Stimulated activated CD8-positive, alpha-beta memory T cell treated with anti-CD3 and anti-CD28 coated beads, Interleukin-12 subunit alpha, Interleukin-12 subunit beta, amount 100 ng/mL, for 1 hour (primary cell): ENCODE measurements around the gene DOK6.
"Not testable (repeated sequence)": the region's sequence is repeated elsewhere in the genome, so short reads cannot be mapped to it uniquely, and the experiment has no call there.

Source experiments
- DNase-seq: peaks from one replicate; pipeline ENCODE4 v3.0.0-alpha.2; 2020; ENCODE audit warnings: low read depth

The DOK6 gene

DNA sequence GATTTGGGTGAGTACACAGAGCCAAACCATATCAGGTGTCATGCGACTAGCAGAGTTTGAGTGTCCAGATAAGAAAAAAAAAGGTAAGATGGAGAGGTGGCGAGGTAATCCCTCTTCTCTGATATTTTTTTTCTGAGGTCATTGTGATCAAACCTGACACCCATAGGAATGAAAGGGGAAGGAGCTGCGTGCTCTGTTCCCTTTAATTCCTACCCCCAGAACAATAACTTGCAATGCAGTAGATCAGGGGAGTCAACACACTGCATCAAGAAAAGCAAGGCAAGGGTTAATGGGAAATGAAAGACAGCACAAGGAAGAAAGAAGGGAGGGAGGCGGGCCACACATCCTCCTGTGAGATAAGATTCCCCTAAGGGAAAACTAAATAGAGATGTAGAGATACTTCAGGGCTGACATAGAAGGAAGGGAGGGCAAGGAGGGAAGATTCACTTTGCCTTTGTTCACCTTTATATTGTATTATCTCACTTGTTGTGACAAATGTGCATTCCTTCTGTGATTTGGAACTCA, 414.2 kb downstream of the DOK6 start:
- DNase-seq: no peak

DNA sequence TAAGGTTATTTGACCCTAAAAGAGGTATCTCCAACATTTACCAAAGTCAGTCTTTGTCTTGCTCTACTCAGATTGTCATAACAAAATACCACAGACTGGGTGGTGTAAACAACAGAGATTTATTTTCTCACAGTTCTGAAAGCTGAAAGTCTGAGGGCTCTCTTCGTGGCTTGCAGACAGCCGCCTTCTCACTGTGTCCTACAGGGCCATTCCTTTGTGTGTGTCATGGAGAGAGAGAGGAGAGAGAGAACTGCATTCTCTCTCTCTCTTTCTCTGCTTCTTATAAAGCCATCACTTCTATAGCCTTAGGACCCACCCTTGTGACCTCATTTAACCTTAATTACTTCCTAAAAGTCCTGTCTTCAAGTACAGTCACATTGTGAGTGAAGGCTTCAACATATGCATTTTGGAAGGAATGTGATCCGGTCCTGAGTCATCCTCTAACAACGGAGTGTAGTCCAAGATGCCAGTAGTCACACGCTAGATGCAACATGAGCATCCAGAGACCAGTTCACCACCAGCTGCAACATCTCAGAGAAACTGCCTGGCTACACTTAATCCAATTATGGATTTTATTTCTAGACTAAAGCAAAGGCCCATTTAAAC, 416.8 kb downstream of the DOK6 start:
- no peak for DNase-seq

DNA sequence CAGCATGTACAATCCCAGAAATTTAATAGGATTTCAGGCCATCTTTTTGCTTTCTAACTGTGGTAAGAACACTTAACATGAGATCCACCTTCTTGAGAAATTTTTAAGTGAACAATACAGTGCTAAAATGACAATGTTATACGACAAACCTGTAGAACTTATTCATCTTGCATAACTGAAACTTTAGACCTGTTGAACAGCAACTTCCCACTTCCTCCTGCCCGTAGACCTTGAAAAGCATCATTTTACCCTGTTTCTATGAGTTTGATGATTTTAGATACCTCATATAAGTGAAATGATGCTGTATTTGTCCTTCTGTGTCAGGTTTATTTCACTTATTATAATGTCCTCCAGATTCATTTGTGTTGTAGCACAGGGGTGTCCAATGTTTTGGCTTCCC, 418.8 kb downstream of the DOK6 start:
- no peak for DNase-seq

DNA sequence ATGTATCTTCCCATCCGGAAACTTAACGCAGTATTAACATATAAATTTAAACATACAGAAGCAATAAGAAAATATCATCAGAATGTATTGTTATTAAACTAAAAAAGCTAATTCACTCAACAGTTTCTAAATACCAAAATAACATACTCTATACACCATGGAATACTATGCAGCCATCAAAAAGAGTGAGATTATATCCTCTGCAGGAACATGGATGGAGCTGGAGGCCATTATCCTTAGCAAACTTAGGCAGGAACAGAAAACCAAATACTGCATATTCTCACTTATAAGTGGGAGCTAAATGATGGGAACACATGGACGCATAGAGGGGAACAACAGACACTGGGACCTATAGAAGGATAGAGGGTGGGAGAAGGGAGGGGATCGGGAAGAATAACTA, 419.9 kb downstream of the DOK6 start:
- no peak for DNase-seq

DNA sequence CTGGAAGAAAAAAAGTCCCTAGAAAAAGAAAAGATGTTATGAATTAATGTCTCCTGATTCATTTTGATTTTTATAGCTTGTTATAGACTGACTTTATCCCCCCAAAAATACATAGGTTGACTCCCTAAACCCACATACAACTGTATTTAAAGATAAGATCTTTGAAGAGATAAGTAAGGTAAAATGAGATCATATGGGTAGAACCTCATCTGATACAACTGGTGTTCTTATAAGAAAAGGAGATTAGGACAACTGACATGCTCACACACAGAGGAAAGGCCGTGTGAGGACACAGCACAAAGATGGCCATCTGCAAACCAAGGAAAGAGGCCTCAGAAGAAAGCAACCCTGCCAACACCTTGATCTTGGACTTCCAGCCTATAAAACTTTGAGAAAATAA, 429.5 kb downstream of the DOK6 start:
- DNase-seq: no peak

DNA sequence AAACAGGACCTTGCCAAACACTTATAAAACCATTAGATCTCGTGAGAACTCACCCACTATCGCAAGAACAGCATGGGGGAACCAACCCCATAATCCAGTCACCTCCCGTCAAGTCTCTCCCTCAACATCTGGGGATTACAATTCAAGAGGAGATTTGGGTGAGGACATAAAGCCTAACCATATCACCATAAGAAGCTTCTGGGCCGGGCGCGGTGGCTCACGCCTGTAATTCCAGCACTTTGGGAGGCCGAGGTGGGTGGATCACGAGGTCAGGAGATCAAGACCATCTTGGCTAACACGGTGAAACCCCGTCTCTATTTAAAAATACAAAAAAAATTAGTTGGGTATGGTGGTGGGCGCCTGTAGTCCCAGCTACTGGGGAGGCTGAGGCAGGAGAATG, 434.3 kb downstream of the DOK6 start:
- DNase-seq: not testable (repeated sequence)

DNA sequence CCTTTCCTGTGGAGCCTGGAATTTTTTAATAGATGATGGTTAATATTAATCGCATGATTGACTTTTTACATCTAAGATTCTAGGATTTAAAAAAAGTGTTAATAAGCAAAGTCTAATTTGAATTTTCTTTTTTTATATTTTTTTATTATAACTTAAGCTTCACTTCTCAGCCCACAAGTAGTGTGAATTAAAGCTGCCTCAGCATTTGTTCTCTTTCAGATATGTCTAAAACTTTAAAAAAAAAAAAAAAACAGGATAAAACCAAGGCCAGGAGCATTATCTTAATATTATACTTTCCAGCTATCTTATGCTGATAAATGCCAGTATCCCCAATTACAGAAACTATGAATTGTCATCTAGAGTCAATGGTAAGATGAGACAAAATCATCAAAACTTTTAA, 437.3 kb downstream of the DOK6 start:
- DNase-seq: no peak

DNA sequence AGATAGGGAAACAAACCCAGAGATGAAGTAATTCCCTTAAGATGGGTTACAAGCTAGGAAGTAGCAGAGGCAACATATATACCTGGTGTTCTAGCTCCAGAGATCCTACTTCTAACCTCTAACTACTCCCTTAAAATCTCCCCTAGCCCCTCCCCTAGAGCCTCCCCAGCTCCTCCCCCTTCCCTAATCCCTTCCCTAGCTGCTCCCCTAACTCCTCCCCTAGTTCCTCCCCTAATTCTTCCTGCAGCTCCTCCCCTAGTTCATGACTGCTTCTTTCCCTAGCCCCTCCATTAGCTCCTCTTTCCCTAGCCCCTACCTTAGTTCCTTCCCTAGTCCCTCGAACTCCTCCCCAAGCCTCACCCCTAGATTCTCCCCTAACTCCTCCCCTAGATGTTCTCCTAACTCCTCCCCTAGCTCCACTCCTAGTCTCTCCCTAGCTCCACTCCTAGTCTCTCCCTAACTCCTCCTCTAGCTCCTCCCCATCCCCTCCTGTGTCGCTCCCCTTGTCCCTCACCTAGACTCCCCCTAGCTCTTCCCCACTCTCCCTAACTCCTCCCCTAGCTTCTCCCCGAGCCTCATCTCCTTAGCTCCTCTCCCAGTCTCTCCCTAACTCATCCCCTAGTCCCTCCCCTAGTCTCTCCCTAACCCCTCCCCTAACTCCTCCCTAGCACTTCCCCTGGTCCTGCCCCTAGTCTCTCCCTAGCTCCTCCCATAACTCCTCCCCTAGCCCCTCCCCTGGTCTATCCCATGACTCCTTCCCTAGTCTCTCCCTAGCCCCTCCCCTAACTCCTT, 438.1 kb downstream of the DOK6 start:
- no peak for DNase-seq

DNA sequence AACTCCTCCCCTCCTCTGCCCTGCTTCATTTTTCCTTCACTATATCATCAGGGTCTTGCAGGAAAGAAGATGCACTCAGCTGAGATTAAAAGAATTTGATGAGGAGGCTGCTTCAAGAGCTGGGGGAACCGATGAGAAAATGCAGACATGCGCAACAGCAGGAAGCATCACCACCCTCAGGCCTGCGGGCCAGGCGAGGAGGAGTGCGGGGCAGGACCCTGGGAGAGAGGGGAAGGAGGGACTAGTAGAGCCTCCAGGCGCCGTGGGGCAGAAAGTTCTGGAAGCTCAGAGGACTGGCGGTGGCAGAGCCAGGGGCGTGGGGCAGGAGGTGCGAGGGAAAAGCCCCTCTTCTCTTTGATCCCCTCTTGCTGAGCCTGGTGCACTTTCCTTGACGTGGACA, 438.8 kb downstream of the DOK6 start:
- DNase-seq: no peak

DNA sequence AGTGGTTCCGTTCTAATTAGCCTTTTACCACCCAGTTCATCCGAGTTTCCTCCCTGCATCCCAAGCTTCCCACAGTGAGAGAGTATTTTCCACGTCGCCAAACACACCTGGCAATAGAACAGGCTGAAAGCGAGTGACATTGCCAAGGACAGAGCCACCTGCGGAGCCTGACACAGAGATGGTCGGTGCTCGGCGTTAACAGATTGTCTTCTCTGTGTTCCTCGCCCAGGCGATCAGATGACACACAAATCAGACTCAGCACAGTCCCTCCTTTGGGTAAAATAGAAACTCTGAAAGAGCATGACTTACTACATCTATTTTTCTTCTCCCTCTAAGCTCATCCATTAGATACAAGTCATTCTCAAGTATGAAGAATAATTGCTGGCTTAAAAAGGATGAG, 439.3 kb downstream of the DOK6 start:
- no peak for DNase-seq

DNA sequence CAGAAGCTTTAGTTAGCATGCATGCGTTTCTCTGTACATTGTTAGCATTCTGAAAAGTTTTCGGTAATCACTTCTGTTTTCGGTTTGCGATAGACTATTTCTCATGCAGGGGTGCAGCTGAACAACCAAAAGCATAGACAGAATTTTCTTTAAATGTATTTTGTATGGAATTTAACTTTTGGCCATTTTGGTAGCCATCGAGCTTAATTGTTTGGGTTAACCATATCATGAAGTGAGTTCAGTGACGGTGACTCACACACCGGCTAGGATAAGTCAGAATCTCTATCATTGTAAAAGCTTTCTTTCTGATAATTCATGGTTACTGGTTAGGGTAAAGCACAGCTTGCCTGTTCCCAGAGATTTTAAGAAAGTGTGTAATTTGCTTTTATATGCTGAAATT, 439.8 kb downstream of the DOK6 start:
- DNase-seq: no peak

DNA sequence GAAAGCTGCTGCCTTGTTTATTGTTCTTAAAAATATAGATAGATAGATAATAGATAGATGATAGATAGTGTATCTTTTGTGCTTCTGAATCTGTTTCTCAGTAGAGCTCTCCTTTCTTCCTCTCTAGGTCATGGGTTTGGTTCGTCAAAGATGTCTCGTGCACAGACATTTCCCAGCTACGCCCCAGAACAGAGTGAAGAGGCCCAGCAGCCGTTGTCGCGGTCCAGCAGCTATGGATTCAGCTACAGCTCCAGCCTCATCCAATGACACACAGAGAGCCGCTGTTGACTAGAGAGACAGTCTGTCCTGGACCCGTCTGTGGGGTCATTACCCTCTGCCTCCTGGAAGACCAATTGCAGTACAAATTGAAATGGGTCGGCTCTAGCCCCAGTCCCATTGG, 440.4 kb downstream of the DOK6 start:
- DNase-seq: no peak

DNA sequence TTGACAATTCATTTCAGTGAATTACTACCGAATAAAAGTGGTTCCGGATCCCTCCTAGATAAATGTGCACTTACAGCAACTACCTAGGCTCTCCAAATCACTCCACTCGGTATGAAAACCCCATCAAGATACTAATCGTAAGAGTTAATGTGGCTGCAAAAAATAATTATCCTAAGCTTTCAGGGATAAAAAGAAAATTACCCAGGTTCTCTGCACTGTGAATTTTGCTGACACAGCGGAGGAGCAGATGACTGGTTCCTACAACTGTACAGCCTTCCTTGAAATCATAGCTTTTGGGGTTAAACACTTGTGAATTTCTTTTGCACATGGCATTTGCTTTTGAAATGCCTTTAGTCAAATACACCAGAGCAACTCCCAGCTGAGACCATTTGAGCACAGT, 442.3 kb downstream of the DOK6 start:
- DNase-seq: no peak

DNA sequence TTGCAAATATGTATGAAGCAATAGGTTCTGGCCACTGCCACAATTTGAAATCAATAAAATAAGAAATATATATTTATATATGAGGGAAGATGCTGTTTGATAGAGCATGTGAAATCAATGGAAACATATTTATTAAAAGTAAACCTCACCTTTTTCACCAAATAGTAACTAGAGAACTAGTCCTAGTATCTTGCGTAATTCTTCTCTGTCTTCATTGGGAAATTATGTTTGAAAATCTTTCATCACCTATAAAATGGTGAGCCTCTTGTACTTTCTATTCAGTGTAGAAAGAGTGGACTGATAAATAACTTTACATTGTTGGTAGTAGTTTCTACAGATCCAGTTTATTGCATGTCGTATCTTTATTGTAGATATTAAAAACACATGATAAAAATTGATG, 444.0 kb downstream of the DOK6 start:
- no peak for DNase-seq

DNA sequence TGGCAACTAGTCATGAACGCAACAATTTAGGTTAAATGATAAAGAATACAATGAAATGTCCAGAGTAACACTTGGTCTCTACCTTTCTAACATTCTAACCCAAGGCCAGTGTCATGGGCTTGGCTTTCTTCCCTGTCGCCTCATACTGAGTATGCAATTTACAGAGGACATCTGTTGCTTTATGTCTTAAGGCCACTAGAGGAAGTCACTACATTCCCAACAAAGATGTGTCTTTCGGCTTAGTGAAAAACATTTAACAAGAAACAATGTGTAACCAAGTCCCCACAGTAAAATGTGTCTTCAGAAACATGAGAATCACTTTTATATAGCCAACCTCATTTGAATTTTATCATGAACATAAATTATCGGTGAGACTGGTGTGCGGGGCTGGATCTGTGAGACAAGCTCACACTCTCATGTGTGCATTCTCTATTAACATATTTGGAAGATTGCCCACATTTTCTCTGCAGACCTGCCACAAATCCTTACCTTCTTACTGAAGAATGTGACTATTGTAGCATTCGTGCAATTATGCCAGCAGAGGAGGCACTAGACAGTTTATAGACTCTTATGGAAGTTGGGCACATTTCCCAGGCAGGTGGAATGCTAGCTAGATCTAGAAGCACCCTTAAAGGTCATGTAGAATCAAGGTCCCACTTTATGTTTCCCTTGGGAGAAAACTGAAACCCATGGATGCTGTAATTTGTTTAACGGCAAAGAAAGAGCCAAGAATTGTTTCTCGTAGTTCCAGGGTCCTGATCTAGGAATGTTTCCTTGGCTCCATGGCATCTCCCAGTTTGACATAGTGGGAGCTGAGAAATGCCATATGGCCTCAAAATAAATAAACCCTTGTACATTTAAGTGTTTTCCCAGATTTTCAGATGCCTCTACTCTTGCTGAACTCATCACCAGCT, 445.2 kb downstream of the DOK6 start:
- no peak for DNase-seq

DNA sequence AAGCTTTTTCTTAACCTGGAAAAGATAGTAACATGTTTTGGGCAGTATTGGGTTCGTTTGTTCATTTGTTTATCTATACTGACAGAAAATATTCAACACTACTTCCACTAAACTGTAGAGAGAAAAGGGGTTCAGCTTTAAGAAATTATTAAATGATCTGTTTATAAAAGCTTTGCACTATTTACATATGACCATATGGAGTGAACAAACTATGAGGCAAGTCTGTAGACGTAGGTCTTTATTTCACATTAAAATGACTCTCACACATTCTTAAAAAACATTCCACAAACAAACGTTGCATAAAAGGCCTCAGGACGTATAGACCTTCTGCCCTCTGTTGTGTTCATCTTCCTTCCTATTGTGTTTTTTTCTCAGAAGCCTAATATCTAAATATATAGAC, 452.4 kb downstream of the DOK6 start:
- DNase-seq: no peak

DNA sequence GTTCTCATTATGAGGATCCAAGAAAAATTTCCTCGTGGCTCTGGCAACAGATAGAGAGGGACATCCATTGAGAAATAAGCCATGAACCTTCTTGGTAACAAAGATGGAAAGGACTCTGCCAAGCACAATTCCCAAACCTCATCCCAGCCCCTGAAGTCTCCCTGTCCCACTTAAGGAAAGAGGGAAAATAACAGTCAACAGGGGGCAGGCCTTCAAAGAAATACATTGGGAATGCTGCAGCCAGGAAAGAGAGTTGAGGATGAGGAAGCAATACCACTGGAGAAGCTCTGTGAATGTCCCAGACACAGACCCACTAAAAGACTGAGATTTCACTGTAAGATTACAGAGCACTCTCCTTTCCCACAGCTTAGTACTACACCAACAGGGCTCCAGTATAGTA, 453.8 kb downstream of the DOK6 start:
- no peak for DNase-seq

DNA sequence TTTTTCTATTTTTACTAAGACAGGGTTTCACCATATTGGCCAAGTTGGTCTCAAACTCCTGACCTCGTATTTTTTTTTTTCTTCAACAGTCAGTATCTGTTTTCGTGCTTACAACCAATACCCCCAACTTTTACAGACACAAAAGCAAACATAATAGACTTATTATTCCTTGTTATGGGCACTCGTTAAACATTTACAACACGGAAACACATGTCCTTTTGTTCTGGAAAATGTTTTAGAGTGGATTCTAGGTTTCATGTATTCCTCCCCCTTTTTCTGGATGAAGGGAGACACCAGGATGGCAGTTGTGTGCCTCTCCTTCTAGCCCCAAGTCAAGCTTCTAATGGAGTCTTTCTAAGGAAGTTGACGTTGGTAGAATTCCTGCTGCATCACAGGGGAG, 458.2 kb downstream of the DOK6 start:
- DNase-seq: no peak

DNA sequence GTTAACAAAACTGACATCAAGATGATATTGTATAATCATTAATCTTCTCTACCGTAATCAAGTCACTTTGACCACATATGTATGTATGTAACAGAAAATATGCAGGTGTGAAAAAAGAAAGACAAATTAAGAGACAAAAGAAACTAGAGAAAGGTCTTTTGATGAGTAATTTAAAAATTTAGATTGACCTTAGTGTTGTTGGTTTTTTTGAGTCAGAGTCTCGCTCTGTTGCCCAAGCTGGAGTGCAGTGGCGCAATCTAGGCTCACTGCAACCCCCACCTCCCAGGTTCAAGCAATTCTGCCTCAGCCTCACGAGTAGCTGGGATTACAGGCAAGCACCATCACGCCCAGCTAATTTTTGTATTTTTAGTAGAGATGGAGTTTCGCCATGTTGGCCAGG, 464.1 kb downstream of the DOK6 start:
- not testable (repeated sequence) for DNase-seq

DNA sequence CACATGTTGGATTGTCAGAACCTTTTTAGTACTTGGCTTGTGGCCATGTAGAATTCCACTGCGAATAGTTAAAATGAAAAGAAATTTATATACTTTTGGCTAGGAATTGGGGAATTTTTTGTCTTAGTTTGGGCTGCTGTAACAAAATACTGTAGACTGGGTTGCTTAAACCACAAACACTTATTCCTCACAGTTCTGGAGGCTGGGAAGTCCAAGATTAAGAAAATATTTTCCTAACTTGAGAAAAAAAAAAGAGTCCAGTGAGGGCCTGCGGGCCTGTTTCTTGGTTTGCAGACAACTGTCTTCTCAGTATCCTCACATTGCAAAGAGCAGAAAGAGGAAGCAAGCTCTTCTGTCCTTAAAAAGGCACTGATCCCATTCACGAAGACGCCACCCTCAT, 465.1 kb downstream of the DOK6 start:
- no peak for DNase-seq

DNA sequence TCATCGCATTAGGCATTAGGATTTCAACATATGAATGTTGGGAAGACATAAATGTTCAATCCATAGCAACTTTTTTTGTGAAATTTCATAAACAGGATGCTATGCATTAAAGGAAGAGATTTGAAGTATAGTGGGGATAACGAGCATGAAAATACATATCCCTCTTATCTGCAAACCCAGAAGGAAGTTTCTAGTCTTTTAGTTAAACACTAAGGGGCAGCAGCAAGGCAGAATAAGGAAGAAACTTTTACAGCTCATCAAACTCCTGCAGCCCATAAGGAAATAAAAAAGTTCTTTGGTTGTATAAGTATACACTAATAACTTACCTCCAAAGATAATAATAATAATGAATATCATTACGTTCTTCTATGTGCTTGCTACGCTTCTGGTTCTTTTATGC, 465.5 kb downstream of the DOK6 start:
- DNase-seq: no peak

DNA sequence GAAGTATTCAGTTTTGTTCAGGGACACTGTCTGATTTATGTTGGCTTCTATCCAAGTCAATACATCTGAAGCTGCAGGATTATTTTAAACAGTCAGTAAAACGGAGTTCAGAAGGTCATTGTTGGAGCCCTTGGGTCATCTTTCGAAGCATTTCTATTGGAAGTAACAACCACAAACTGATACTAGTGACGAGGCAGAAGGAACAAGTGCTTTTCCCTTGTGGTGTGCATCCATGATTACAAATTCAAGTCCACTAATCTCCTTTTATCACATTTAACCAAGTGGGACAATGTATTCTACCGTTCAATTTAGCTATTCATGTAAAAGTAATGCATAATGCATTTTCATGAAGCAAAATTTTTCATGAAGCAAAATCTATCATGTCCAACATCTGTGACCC, 470.0 kb downstream of the DOK6 start:
- no peak for DNase-seq

DNA sequence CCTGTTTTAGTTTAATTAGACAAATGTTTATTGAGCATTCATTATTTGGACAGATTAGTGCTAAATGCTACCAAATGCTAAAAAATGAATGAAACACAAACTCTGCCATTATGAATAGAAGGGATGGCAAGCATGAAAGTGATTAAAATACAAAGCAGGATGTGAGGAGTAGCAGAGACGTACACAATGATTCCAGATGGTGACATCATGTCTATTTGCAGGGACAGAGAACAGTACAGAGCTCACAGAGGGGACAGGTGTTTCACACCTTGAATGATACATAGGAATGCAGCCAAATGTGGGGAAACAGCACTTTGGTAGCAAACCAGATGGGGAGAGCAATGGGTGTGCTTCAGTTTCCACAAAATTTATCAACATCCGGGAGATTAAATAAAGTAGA, 470.7 kb downstream of the DOK6 start:
- DNase-seq: no peak
